Activated T-helper 9 cell treated with anti-CD3 and anti-CD28 coated beads, Interleukin-2, amount 50 U/mL, for 16 hours (primary cell): ENCODE results near the gene OTOS.

Experiments used
- DNase-seq: peaks from one replicate; pipeline ENCODE4 v3.0.0-alpha.2; 2020; ENCODE audit warnings: low read depth

Gene OTOS

GRCh38 chr2:240114233-240114632 is 26.2 kb downstream of the OTOS start:
- no peak for DNase-seq

DNA sequence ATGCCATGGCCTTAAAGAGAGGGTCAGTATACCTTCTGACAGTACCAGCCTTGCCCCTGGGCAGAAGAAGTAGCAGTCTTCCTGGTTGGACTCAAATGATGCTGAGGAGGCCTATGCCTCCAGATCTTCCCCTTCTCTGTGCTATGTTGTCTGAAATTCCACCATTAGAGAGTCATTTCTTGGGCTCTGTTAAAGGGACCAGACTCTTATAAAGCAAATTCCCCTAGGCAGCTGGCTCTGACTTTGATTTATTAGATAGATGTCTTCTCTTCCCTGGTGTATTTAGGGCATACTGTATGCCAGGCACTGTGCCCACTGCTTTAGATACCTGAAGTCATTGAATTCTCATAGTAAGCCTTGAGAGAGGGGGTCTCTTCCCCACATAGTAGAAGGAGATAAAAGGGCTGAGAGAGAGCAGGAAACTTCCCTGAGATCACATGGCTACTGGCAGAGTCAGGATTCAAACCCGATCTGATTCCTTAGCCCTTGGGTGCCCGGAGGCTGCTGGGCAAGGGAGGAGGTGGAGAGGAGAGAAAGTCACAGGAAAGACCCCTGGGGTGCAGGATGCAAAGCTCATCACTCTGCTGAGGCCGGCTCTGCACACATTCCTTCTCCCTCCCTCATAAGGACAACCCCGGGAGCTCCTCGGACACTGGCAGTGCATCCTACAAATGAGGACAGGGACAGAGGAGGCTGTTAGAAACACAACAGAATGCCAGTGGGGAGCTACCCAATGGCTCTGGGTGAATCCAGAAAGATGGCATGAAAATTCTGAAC is 27.4 kb downstream of the OTOS start:
- no peak for DNase-seq

- DNase-seq, result no peak
Measured at GRCh38 chr2:240111253-240111652, 29.2 kb downstream of the OTOS start.

- no peak for DNase-seq
Measured at GRCh38 chr2:240109386-240109785, 31.1 kb downstream of the OTOS start.

GRCh38 chr2:240107477-240107796 is 33.0 kb downstream of the OTOS start:
- DNase-seq, result no peak

DNA sequence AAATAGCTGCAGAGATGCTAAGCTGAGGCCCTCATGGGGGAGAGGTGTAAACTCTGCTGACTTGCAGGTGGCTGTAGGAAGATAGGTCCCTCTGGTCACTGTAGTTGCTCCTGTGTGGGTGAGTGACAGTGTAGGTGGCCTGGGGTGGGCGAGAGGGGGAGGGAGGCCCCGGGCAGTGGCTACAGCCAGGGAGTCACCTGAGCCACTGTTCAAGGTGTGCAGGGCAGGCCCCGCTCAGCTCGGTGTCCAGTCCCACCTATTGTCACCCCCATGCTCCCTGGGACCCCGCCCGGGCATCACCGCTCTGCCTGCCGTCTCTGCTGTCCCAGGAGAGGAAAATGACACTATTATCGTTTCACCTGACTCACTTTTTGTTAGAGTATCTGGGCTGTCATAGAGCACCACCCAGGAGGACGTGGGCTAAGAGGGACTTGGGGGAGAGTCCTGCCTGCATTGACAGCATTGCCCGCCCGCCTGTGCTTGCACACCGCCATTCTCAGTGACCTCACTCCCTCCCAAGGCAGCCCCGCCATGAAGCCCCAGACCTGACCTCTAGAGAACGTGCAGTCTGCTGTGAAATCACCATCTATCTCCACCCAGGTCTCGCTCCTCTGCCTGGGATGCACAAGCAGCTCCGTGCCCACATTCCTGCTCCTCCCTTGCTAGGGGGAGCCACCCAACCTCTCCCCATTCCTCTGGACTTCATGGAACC is 33.5 kb downstream of the OTOS start:
- no peak for DNase-seq

- no peak for DNase-seq
Measured at GRCh38 chr2:240105982-240106381, 34.5 kb downstream of the OTOS start.

- no peak for DNase-seq
Measured at GRCh38 chr2:240103136-240103535, 37.3 kb downstream of the OTOS start.

GRCh38 chr2:240098349-240098748 is 42.1 kb downstream of the OTOS start:
- DNase-seq, result no peak

GRCh38 chr2:240095556-240096523 is 44.6 kb downstream of the OTOS start:
- DNase-seq, result no peak

DNA sequence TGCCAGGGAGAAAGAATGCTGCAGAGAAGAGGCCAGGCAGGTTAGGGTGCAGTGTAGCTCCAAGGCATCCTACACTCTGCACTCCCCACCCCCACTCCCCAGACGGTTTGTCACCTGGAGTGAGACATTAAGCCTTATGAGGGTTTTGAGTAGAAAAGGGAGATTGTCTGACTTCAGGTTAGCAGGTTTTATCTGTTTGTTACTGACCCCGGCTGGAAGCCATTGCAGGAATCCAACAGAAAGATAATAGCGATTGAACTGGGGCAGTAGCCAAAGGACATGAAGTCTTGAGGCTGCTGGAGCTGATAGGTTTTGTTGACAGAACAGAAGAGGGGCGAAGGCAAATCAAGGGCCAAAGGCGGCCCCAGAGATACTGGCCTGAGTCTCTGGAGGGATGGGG is 51.2 kb downstream of the OTOS start:
- no peak for DNase-seq
